K562 (cell line): Measurements from ENCODE around the gene TMEM143. TPM values are rescaled to one million over a fixed set of nuclear protein-coding genes. Genes with fewer than 3 reads are reported as not detected.

Source experiments
- ATAC-seq: fragments of 200-7000 bp; cut with Tn5 transposase; 3 replicates; pipeline ENCODE4 v1.9.1; 2020; ENCODE audit warnings: moderate library complexity
- BruUV-seq: library from RNA; stranded (reverse); fragments of 400-500 nt; replicated peaks from 2 replicates; lab custom pipeline; 2021; lab: Mats Ljungman, UMichigan
- CTCF ChIA-PET: fragments of 300-600 bp; formaldehyde crosslinking; extraction: SDS; loops from one replicate; lab custom pipeline; 2021; ENCODE audit warnings: low intra/inter-chr PET ratio; lab: Yijun Ruan, JAX
- POLR2A ChIA-PET: fragments of 300-600, 350-650 bp; sonication (Branson Sonifier 250); formaldehyde crosslinking; extraction: SDS; loops from one replicate; lab custom pipeline; 2021; ENCODE audit warnings: antibody characterized with exemption, inconsistent platforms; lab: Yijun Ruan, JAX
- DNase-seq, 4 experiments: peaks; one replicate each; pipeline versions ENCODE4 v3.0.0 to v3.0.0-alpha.2; 2011 to 2018; ENCODE audit warnings: low spot score in 3 of 4, mixed read lengths in 3 of 4; ENCODE audit errors: extremely low read depth in 1 of 4
- FAIRE-seq: peaks from 2 replicates; lab custom pipeline; 2011; peaks lifted over from hg19 to GRCh38; lab: Jason Lieb, UNC
- H2AFZ ChIP-seq: 2 replicates; pipeline ENCODE4 v1.6.0; 2011; ENCODE audit warnings: low read depth, low read length, control low read depth, inconsistent platforms
- H3K27ac ChIP-seq: fragments of 200-600 bp; 3 replicates; pipeline ENCODE4 v1.8.0; 2011; ENCODE audit warnings: low read depth, mild to moderate bottlenecking, control low read depth, inconsistent platforms, low read length, moderate library complexity, mixed read lengths; ENCODE audit errors: extremely low read depth
- H3K27me3 ChIP-seq, 2 experiments: fragments of 300-600 bp in 1 of 2; 2 replicates in 1 of 2; 3 replicates in 1 of 2; pipeline versions ENCODE4 v1.6.0 to v1.8.0; 2011; ENCODE audit warnings: inconsistent platforms in 2 of 2, low read length in 2 of 2, mild to moderate bottlenecking in 1 of 2, mixed read lengths in 1 of 2, moderate library complexity in 1 of 2; ENCODE audit not compliant: control insufficient read depth in 2 of 2, insufficient read depth in 2 of 2
- H3K36me3 ChIP-seq: fragments of 300-600 bp; 3 replicates; pipeline ENCODE4 v1.8.0; 2011; ENCODE audit warnings: mild to moderate bottlenecking, low read length, inconsistent platforms; ENCODE audit not compliant: control insufficient read depth, insufficient read depth
- H3K4me1 ChIP-seq, 2 experiments: fragments of 200-600 bp in 1 of 2; replicated peaks in 1 of 2; 2 replicates in 1 of 2; 3 replicates in 1 of 2; pipeline versions ENCODE4 v1.5.1 to v1.8.0; 2011; ENCODE audit warnings: inconsistent platforms in 2 of 2, low read length in 2 of 2, mild to moderate bottlenecking in 1 of 2, mixed read lengths in 1 of 2, moderate library complexity in 1 of 2; ENCODE audit not compliant: control insufficient read depth in 2 of 2, insufficient read depth in 2 of 2
- H3K4me2 ChIP-seq: 2 replicates; pipeline ENCODE4 v1.6.1; 2011; ENCODE audit warnings: low read length, control low read depth, inconsistent platforms, mixed read lengths; ENCODE audit not compliant: insufficient read depth
- H3K4me3 ChIP-seq: fragments of 200-600 bp; sonication (generic), shearing (Covaris generic); 2 replicates; pipeline ENCODE4 v1.5.1; 2016; ENCODE audit warnings: control low read depth, inconsistent platforms
- H3K79me2 ChIP-seq: fragments of 200-600 bp; 3 replicates; pipeline ENCODE4 v1.8.0; 2011; ENCODE audit warnings: low read length, inconsistent platforms; ENCODE audit not compliant: control insufficient read depth, insufficient read depth
- H3K9ac ChIP-seq, 2 experiments: 2 replicates each; pipeline versions ENCODE4 v1.6.0 to v1.6.1; 2011; ENCODE audit warnings: low read depth in 2 of 2, low read length in 2 of 2, control low read depth in 1 of 2, inconsistent platforms in 1 of 2, mild to moderate bottlenecking in 1 of 2, mixed read lengths in 1 of 2; ENCODE audit not compliant: insufficient read depth in 1 of 2
- H3K9me1 ChIP-seq: one replicate; pipeline ENCODE4 v1.6.0; 2011; ENCODE audit warnings: inconsistent platforms, mild to moderate bottlenecking, low read length, moderate library complexity; ENCODE audit not compliant: control insufficient read depth, insufficient read depth
- H3K9me3 ChIP-seq: replicated peaks from 2 replicates; pipeline ENCODE4 v1.5.1; 2011; ENCODE audit warnings: low read depth, low read length, inconsistent platforms; ENCODE audit not compliant: control insufficient read depth, insufficient read depth
- H4K20me1 ChIP-seq: replicated peaks from 2 replicates; pipeline ENCODE4 v1.6.1; 2011; ENCODE audit warnings: low read length, inconsistent platforms, mixed read lengths; ENCODE audit not compliant: control insufficient read depth, insufficient read depth
- RBFOX2 ChIP-seq: fragments of 200-400 bp; formaldehyde crosslinking; IDR thresholded peaks from 2 replicates; pipeline ENCODE4 v1.6.1; 2017; ENCODE audit warnings: low read depth, mild to moderate bottlenecking, low read length, moderate library complexity
- WGBS: fragments of 100-300 bp; shearing (Covaris generic); methylation state at CpG from one replicate; pipeline ENCODE4 v1.1.6; 2016; ENCODE audit warnings: low coverage, mixed read lengths; ENCODE audit not compliant: insufficient coverage; ENCODE audit errors: missing lambda C conversion rate; 5-methylcytosine and 5-hydroxymethylcytosine counted together
- in situ Hi-C: fragments of 300-500 bp; cut with MboI; formaldehyde crosslinking; loops from 4 replicates; pipeline ENCODE4 v1.15.0; 2018; ENCODE audit warnings: inconsistent platforms, mixed read lengths
- intact Hi-C: fragments of 100-400 bp; cut with micrococcal nuclease; formaldehyde crosslinking; loops from 2 replicates; pipeline ENCODE4 v1.14.2; 2022
- polyA plus RNA-seq, 8 experiments: library from polyadenylated mRNA; depleted of rRNA in 4 of 8; stranded (reverse) in 5 of 8; unstranded in 3 of 8; fragments of >200 nt; fragmentation: Nextera tagmentation in 2 of 8; fragmentation: Illumina TruSeq in 1 of 8; extraction: Ambion mirVana in 2 of 8; extraction: Trizol in 1 of 8; gene quantifications; 2 replicates each; pipeline versions ENCODE4 v1.2.1 to v1.2.3, GENCODE V29; 2011 to 2014; ENCODE audit warnings: inconsistent platforms in 1 of 8, missing spikeins in 1 of 8
- total RNA-seq, 7 experiments: library from RNA; depleted of rRNA in 6 of 7; stranded (reverse); fragments of >200 nt in 6 of 7; fragmentation: Illumina TruSeq in 2 of 7; extraction: Trizol in 2 of 7; gene quantifications; 2 replicates each; pipeline versions ENCODE4 v1.2.1 to v1.2.3, GENCODE V29; 2011 to 2021; ENCODE audit warnings: low replicate concordance in 1 of 7
- TF ChIP-seq, protein P1 (sequence below), 2 experiments: IDR thresholded peaks in 1 of 2; conservative IDR thresholded peaks in 1 of 2; 2 replicates each; pipeline ENCODE4 v1.6.1; 2016; ENCODE audit warnings: low read depth in 2 of 2, mild to moderate bottlenecking in 1 of 2, missing compliant biosample characterization in 1 of 2, missing genetic modification characterization in 1 of 2, moderate library complexity in 1 of 2

The TMEM143 gene
- total and polyA plus RNA-seq, 9 of the 15 experiments (the other 6 are each of a cell fraction or from before 2014, with no cell fraction given) = 0.66 to 8.8 (median 4.3) TPM

DNA sequence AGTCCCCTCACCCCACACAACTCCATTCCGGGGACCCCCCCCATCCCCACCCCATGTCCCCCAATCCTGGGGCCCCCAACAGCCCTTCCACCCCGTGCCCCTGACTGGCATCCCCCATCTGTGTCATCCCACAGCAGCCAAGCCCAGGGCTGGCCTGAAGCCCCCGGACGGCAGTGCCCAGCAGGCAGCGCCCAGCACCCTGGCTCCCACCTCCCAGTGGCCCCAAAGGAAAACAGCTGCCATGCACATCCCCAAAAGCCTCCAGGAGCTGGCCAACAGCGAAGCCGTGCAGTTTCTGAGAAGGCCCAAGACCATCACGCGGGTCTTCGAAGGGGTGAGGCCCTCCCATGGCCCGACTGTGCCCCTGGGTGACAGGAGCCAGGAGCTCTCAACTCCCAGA is 1.9 kb upstream of the TMEM143 start:
- Histone ChIP-seq H3K79me2 (peaks cover 4% of the 10 kb centered on the region; the same call in 1 of the 3 replicates), H3K4me3 (no peak overlapping the region), H4K20me1 (no peaks in the 10 kb centered on the region), H3K9ac (peak overlapping the region in 1 of 2 experiments; percentile 75; a peak in 2 of 4 replicates), H2AFZ (0 out of 2 replicates have a peak overlapping the region, but pooled peaks have one; percentile 19), H3K27ac (no peak overlapping the region), H3K36me3 (peaks cover 3% of the 10 kb centered on the region; the same call in 2 of the 3 replicates), H3K9me1 (no peaks in the 10 kb centered on the region), H3K27me3 (no peaks in the 10 kb centered on the region), H3K4me1 (peaks cover 8 to 29% of the 10 kb centered on the region in 2 experiments), H3K4me2 (no peak overlapping the region), H3K9me3 (no peaks in the 10 kb centered on the region)
- TF ChIP-seq RBFOX2 = peak; percentile 40; the same call in 1 of the 2 replicates
- TF ChIP-seq, protein P1, sequence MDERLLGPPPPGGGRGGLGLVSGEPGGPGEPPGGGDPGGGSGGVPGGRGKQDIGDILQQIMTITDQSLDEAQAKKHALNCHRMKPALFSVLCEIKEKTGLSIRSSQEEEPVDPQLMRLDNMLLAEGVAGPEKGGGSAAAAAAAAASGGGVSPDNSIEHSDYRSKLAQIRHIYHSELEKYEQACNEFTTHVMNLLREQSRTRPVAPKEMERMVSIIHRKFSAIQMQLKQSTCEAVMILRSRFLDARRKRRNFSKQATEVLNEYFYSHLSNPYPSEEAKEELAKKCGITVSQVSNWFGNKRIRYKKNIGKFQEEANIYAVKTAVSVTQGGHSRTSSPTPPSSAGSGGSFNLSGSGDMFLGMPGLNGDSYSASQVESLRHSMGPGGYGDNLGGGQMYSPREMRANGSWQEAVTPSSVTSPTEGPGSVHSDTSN (CRISPR knock-in tag; IDR thresholded peaks at IDR 0.05; ENCODE audit: low read depth) = no peak
- TF ChIP-seq, protein P1 (tag; conservative IDR thresholded peaks at IDR 0.05; ENCODE audit: low read depth) = no peak
- WGBS = 90% methylated on average over 6 of the region's 11 CpGs
- FAIRE-seq (no peak), DNase-seq (no peak), ATAC-seq (no peak)
- intact Hi-C loops = loop anchor here (2.0 kb wide), 2 partner anchors 25 to 33 kb away; partner anchors contain the start of gene KDELR1
- in situ Hi-C loops = no loop called here
- POLR2A ChIA-PET = no interaction called here
- no TSS peak for BruUV-seq
- CTCF ChIA-PET = no interaction called here
